Ovary (tissue), 3 donors: ENCODE data around the gene STK32C.

Source experiments
- CTCF ChIP-seq, 3 donors: fragments of 450-650 bp in 2 of 3; fragments of 200-600 bp in 1 of 3; IDR thresholded peaks; one replicate each; pipeline versions ENCODE4 v1.5.1 to v1.8.0; 2016 to 2022; ENCODE audit warnings: antibody characterized with exemption in 3 of 3, mild to moderate bottlenecking in 1 of 3
- POLR2A ChIP-seq: fragments of 450-650 bp; IDR thresholded peaks from one replicate; pipeline ENCODE4 v1.6.1; 2017; ENCODE audit warnings: antibody characterized with exemption, mild to moderate bottlenecking, moderate library complexity
- donor health status: DM: no; HTN: no; CAD: no.

DNA sequence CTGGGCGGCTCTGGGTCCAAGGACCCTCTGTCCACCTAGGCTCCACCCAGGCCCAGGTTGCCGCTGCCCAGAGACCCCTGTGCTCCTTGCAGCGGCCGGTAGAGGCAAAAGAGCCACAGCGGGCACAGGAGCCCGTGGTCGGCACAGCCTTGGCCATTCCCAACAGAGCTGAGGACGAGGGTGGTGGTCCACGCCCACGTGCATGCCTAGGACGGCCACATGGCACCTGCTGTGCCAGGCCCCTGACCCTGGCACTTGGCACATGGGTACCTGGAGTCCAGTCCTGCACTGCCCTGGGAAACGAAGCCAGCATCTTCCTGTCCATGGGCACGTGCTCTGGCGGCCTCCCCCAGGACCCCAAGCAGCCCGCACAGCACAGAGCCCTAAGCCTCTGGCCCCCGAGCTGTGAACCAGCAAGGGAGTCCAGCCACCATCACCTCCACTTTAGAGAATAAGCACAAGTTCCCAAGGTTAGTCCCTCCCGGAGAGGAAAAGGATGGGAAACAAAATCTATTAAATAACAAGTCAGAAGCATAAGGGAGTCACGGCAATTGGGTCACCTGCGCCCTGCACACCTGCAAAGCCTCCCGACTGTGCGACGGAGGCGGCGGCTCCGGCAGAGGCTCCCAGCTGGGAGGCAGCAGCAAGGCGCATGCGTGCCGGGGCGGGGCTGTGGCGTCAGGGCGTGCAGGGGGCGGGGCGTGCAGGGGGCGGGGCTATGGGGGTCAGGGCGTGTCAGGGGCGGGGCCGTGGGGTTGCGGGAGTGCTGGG, 59.1 kb downstream of the STK32C start:
- TF ChIP-seq CTCF (IDR thresholded peaks at IDR 0.05) = no peak
- TF ChIP-seq POLR2A = no peak
